GM19238 (cell line): ENCODE data around the gene IQSEC2.

Experiments
- DNase-seq: peaks from one replicate; pipeline ENCODE4 v3.0.0; 2011; ENCODE audit warnings: low spot score; ENCODE audit not compliant: insufficient read length

The IQSEC2 gene

DNA sequence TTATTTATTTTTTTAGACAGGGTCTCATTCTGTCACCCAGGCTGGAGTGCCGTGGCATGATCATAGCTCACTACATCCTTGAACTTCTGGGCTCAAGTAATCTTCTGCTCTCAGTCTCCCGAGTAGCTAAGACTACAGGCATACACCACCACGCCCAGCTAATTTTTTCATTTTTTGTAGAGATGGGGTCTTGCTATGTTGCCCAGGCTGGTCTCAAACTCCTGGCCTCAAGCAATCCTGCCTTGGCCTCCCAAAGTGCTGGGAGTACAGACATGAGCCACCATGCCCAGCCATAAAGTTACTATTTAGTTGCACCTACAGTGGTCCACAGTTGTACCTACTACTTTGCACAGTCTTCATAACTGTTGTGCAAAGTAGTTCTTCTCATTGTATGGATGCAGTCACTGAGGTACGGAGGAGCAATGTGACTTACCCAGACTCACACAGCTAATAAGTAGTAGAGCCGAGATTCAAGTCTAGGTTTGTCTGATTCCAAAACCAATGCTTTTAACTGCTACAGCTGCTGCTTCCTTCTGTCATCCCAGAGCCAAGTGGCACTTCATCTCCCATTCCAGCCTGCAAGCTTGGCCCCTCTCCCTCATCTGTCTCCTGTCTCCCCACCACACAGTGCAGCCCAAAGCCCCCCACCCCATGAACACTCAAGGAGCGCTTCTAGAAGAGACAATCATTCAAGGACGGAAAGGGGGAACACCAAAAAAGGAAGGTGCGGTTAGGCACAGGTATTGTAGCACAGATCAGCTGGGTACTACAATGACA, 24.0 kb upstream of the IQSEC2 start:
- DNase-seq = no peak

DNA sequence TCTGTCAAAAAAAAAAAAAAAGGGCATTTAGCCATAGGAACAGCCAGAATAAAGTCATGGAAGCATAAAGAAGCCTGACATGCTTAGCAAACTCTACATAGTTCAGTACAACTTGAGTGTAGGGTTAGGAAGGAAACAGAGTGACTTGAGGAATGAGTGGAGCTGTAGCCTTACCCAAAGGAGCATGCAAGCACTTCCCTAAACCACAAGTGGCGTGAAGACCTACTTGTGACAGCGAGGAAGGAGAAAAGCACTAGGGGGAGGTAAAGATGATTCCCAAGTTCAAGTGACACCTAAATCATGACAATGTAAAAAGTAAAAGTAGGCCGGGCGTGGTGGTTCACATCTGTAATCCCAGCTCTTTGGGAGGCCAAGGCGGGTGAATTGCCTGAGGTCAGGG, 21.8 kb upstream of the IQSEC2 start:
- no peak for DNase-seq

DNA sequence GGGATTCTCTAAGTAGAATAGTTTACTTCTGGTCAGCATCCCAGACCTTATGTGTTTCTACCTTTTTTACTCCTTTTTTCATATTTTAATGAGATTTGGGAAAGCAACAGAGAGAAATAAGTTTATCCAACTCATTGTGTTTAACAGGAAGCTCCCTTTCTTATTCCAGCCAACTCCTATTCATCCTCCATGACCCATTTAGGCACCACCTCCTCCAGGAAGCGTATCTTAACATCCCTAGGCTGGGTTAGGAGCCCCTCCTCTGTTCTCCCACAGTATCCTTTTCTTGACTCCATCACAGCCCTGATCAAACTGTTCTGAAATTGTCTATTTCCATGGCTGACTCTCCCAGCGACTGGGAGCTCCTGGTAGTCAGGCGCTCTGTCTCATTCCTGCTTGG, 18.8 kb upstream of the IQSEC2 start:
- DNase-seq = no peak

DNA sequence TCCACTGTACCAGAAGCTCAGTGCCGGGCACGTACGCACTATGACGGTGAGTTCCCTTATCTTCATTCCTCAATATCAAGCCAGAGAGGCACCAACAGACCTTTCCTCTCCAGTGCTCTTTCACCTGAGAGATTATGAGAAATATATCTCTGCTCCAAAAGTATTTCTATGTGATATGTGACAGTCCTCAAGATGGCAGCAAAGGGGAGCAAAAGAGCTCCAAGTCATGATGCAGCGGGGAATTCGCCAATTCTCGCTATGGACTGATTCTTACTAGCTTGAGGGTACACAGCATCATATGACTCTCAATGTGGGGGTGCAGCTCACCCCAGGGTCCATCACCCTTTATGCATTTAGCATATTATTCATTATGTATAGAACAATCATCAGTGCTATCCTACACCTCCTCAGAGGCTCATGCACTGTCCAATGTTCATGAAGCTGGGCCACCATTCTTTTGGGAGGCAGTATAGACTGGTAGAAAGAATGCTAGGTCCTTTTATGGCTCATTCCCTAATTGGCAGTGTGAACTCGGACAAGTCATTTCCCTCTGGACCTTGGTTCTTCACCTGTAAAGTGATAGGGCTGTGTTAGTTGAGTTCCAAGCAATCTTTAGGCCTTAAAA, 12.8 kb upstream of the IQSEC2 start:
- DNase-seq = no peak

DNA sequence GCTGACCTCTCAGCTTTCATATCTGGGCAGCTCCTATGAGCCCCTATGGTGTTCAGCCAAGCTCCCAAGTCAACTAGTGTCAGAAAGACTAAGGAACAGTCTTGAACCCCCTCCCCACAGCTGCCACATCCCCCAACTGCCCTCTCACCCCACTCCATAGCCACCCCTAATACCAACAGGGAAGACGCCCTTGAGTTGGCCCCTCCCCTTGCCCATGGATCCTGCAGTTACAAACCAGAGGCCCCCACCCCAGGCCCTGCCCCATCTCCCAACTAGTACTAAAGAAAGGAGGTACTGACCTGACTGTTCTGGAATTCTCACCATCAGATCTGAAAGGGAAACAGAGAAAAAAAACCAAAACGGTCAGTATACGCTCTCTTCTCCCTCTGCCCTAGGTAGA, 10.2 kb upstream of the IQSEC2 start:
- DNase-seq = no peak

DNA sequence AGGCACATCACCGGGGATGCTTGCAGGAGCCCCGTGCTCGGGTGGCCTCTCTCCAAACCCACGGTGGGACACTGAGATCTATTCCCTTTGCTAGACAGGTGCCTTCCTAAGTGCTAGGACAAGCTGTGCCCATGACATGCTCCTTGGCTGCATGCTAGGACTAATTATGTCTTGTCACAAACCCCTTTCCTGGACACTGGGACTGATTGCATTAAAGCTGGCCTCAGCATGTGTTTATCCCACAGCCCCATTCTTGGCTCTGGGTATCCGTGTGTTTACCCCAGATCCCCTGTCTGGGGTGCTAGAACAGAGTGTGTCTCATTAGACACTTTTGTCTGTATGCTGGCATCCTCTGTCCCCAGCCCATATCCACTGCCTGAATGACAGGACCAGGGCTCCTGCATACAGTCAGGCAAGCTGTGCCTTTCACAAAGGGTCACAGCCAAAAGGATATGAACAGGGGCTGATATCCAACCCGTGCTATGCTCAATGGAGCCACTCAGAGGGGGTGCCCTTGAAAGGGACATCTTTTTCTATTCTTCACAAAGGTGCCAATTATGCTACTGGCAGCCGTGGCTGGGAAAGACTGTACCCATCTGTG, 9.2 kb upstream of the IQSEC2 start:
- no peak for DNase-seq

DNA sequence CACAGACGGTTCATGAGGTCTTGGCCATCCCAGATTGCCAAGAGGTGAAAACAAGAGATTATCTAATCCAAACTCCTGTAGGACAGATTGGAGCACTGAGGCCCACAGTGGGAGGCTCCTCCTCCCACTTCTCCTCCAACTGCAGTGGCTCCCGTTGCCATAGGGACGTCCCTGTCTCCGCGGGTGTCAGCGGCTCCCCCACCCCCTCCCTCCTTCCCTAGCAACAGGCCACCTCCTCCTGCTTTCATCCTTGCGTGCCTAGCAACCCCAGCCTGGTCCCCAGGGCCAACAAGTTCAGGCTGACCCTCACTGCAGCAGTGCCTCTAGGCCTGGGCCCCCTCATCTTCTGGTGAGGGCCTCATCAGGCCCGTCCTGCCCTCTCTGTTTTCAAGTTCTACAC, 6.8 kb upstream of the IQSEC2 start:
- no peak for DNase-seq

DNA sequence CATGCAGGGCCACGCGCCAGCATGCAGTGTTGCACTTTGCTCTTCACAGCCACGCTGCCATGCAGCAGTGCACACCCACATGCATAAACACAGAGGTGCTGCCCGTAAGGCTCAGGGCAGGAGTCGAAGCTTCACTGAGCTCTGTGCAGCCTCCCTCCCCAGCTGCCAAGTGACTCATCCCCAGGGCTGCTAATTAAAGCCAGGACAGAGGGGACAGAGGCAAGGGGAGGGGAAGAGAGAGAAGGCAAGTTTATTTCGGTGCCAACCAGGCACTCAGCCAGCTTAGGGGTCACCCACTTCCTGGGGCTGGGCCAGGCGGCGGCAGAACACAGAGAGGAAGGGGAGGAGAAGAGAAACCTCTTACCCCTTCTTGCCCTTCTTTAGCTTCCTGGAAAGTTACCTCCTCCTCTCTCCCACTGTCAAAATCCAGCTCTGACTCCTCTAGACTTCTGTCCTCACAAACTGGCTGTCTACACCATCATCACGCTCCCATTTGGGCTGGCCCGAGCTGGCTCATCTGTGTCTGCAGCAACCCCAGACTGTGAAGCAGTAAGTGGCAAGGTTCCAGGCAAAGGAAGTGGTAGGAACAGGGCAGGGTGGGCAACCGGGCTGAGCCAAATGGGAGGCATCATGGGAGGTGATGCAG, 6.2 kb upstream of the IQSEC2 start:
- no peak for DNase-seq

DNA sequence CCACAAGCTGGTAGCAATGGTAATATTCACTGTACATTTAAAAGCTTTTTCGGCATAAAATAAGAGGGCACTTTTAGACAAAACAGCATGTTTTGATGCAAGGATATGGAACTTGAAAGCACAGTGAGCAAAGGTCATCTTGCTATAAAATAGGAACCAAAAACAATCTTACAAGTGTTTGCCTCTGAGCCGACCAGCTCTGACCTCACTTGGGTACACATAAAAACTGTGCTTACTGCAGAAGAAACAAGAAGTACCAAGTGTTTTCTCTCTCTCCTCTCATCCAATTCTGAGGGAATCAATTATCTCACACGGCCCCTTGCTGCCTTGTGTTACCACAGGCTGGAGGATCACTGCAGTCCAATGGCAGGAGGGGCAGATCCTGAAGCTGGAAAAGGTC, 4.8 kb upstream of the IQSEC2 start:
- DNase-seq = no peak

DNA sequence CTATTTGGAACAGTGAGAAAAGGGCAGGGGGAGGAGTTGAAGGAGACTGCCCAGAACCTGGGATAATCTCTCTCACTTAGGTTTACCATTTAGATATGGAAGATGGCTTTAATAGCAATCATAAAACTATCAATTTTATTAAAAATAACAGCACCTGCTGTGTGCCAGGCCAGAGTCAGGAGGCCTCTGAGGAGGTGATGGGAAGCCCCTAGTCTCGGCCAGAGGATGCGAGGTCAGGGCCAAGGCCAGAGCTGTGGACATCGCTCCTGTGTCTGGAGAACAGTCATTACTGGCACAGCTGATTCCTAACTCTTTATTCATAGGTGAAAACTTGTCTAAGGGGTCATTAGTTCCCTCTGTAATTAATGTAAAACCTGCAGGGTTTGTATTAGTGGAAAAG, 4.2 kb upstream of the IQSEC2 start:
- no peak for DNase-seq

DNA sequence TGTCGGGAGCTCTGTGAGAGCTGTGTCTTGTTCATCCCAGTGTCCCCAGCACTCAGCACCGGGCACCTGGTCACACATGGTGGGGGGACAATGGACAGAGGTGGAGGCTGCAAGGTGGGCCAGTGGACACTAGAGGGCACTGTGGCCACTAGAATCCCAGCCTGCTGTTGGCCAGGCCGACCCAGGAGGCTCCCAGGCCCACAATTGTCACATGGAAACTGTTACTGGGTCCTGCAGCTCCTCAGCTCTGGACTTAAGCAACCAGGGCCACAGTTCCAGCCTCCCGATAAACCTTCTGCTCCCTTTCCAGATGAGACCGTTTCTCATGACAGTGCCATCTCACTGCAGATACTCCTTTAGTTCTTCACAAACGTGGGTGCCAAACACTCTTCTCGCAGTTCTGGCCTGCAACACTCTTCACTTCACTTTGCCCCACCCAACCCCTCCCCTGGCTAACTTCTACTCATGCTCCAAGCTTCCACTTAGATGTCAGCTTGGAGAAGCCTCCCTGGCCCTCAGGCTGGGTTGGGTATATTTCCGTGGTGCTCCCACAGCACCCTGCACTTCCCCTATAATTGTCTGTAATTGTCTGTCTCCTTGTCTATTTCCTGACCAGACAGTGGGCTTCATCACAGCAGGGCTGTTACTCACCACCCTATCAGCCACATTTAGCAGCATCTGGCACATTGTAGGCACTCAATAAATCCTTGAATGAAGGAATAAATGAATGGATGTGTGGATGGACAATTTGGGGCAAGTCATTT, 3.5 kb upstream of the IQSEC2 start:
- peak; percentile 57 for DNase-seq

DNA sequence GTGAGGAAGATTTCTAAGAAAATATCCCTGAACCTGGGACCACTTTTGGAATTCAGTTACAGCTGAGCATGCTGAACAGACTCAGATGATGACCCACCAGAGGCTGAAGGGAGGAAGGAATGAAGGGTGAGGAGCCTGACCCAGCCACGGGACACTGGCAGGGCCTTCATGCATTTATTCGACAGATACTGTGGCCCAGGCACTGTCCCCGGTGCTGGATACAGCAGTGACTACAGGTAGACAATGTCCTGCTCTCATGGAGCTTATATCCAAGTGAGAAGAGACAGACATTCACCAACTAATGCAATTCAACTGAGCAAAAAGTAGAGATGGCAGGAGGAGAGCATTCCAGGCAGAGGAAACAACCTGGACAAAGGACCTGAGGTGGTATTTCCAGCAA, 2.2 kb upstream of the IQSEC2 start:
- DNase-seq = no peak

DNA sequence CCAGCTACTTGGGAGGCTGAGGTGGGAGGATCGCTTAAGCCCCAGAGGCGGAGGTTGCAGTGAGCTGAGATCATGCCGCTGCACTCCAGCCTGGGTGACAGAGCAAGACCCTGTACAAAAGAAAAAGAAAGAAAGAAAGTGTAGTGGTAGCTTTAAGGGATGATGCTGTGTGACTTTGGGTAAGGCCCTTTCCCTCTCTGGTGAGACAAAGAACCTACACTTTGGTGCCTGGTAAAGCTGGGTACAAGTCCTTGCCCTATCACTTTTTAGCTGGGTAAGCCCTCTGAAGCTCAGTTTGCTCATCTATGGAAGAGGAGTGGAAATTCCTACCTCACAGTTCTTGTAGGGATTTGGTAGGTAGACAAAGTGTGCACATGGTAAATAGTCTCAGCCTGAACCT, 1.7 kb upstream of the IQSEC2 start:
- no peak for DNase-seq

DNA sequence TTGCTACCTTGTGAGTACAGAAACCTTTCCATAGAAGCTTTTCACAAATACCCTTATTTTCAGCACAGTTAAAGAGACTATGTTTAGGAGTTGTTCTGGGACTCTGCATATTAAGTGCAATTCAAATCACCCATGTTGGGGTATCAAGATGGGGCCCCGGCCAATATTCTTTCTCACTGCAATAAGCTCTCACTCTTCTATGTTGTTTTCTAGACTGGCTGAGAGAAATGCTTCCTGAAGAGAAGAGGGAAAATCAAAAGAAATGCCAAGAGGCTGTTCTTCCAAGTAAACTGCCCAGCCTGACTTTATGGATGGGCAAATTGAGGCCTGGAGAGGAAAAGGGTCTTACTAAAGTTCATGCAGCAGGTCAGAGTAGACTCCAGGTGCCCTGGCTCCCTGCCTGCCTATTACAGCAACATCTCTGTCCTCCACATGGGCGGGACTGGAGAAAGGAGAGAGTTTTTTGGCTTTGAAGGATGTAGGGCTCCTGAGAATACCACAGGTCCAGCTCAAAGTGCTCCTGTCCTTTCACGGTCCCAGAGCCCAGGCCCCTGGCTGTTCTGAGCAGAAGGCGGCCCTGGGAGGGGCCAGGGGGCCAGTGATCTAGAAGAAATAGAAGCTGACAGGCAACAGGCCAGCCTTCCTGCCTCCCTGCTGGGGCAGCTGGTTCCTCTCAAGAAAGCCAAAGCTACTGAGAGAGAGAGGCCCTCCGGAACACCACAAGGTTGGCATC, 745 bp upstream of the IQSEC2 start:
- no peak for DNase-seq

DNA sequence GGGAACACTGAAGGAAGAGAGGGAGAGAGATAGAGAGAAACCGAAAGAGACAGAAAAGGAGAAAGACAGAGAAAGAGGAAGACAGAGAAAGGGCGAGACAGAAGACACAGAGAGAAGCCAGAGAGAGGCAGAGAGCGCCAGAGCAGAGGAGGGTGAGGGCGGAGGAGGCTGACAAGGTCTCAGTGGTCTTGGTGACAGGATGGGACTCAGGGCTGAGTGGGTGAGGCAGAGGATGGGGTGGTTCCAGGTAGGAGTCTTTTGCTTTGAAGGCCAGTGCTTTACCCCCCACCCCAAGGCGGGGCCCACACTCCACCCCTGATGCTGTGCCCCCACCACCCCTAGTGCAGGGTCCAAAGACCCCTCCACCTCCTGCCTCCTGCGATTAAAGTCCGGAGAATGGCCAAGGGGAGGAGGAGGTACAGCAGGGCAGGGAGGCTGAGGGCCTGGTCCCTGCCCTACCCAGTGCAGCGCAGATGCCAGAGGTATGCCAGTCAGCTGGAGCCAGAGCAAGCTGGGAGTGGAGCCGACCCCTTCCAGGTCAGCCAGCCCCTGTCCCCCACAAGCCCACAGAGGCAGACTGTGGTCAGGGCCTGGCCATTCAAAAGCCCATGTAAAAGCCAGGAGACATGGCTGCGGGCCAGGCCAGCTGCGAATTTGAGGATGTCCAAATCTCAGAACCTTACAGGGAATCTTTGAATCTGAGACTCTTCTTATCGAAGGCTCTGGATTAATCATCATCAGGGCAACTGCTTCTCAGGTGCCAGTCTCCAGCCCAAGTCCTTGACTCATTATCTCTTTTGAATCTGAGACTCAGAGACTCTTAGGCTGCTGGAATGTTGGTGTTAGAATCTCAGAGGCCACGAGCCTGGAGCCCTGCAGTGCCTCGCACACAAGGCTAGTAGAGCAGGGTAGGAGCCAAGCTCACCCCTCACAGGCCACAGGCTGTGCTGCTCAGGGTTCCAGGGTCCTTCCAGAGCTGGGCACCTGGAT, 758 bp downstream of the IQSEC2 start:
- no peak for DNase-seq

DNA sequence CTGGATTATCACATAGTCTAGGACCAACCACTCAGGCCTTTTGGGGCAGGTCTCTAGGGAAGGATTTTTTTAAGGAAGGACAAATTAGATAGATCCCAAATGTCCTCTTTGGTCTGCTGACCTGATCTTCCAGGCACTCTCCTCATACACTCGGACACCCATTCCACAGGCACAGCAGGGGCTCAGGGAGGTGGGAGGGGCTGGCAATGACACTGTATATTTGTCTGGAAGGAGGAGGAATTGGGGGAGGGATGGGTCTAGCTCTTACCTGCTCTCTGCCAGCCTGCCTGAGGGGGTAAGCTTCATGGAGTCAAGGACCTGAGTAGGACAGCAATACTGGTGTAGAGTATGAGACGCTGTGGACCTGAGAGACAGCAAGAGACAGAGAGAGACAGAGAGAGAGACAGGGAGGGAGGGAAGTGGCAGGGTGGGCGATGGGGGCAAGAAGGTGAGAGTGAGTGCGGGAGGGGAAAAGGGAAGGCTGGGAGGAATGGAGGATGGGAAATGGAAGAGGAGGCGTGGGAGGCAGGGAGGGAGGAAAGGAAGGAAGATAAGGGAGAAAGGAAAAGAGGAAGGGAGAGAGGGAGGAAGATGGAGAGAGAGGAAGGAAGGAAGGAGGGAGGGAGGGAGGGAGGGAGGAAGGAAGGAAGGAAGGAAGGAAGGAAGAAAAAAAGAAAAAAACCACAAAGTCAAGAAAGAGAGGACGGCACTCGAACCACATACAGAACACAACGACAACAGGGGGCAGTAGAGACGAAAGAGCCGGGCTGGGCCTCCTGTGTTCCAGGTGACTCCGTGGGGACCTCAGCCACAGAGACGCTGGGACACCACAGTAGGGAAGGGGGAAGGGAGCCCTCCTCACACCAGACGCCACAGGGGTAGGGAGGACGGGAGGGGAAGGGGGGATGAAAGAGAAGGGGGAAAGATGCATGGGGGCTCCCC, 1.8 kb downstream of the IQSEC2 start:
- DNase-seq = no peak

DNA sequence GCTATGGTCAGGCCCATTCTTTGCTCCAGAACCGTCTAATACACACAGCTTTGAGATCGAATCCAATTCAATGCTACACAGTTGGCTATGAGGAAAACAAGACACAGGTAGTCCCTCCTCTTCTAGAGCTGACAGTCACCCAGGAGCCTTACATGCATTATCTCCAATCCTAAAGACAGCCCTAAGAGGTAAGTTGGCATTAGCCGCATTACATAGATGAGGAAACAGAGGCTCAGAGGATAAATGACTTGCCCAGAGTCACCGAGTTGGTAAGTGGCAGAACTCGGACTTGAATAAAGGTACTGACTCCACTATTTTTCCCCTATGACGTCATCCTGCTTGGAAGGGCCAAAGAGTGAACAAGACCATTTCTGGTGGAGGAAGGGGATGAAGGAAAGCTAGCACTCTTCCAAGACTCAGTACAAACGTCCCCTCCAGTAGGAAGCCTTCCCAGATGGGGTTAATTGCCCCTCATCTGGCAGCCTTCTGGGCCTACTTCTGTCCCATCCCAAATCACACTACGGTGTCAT, 8.5 kb downstream of the IQSEC2 start:
- no peak for DNase-seq

DNA sequence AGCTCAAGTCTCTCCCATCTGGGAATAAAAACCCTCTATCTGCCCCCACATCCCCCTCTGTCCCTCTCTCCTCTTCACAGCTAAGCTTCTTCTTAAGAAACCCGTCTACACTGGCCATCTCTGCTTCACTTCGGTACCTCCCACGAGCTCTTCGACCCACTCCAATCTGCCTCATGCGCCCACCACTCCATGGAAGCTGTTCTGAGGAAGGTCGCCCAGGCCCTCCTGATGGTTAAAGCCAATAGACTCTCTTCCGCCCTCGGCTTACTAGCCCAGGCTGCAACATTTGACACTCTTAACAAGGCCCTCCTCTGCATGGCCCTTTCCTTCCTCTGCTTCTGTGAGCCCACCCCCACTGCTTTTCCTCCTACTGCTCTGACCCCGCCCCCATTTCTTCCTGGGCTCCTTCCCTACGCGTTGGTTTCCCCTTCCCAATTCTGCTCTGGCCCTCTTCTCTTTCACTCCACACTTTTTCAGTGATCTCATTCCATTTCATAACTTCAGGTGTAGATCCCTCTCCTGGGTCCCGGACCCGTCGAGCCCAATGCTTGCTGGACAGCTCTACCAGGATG, 11.8 kb downstream of the IQSEC2 start:
- DNase-seq = no peak
